ENCODE data around the gene DDX56.

- TF ChIP-seq EZH2 (IDR thresholded peaks at IDR 0.05; ENCODE audit: low read length, missing control alignments): no peak
- no peak for TF ChIP-seq CTCF (conservative IDR thresholded peaks at IDR 0.05 in 1 of 2, IDR thresholded peaks at IDR 0.05 in 1 of 2; ENCODE audit: low read depth in 1 of 2, low read length in 2 of 2)
Measured at GRCh38 chr7:44534087-44534486, 39.6 kb downstream of the DDX56 start.

Measured in fibroblast of lung (primary cell).